Fibroblast of lung (primary cell): Measurements from ENCODE around the gene C1orf141.

Experiments used
- CTCF ChIP-seq, 2 donors: IDR thresholded peaks in 1 of 2; conservative IDR thresholded peaks in 1 of 2; 1 replicate in 1 of 2; 2 replicates in 1 of 2; pipeline ENCODE4 v1.5.1; 2011 to 2012; ENCODE audit warnings: low read length in 2 of 2, control low read depth in 1 of 2, inconsistent platforms in 1 of 2, low read depth in 1 of 2, mild to moderate bottlenecking in 1 of 2
- EZH2 ChIP-seq: IDR thresholded peaks from 2 replicates; pipeline ENCODE4 v1.5.1; 2012; ENCODE audit warnings: low read length, control low read depth, mild to moderate bottlenecking; ENCODE audit errors: missing control alignments

- TF ChIP-seq CTCF (conservative IDR thresholded peaks at IDR 0.05 in 1 of 2, IDR thresholded peaks at IDR 0.05 in 1 of 2; ENCODE audit: low read depth in 1 of 2, low read length in 2 of 2) (no peak), EZH2 (no peak)
Observed at GRCh38 chr1:67105508-67105907, 29.3 kb downstream of the C1orf141 start.
